IMR-90 (cell line): Measurements from ENCODE around the gene MAGEB3. TPM values are rescaled to one million over a fixed set of nuclear protein-coding genes. Genes with fewer than 3 reads are reported as not detected.

Source experiments
- ATAC-seq: fragments of 200-7000 bp; cut with Tn5 transposase; 2 replicates; pipeline ENCODE4 v1.9.1; 2020; ENCODE audit warnings: low read depth, mild to moderate bottlenecking, moderate library complexity
- BruUV-seq: library from RNA; stranded (reverse); fragments of 400-500 nt; replicated peaks from 2 replicates; lab custom pipeline; 2021; lab: Mats Ljungman, UMichigan
- CTCF ChIA-PET: fragments of 300-600 bp; formaldehyde crosslinking; extraction: SDS; loops from one replicate; lab custom pipeline; 2021; ENCODE audit warnings: antibody characterized with exemption; lab: Yijun Ruan, JAX
- POLR2A ChIA-PET: fragments of 300-600 bp; sonication (Branson Sonifier 250); formaldehyde crosslinking; loops from one replicate; lab custom pipeline; 2022; ENCODE audit warnings: antibody characterized with exemption; ENCODE audit not compliant: unreplicated experiment; lab: Charles Lee
- DNase-seq: peaks from one replicate; pipeline ENCODE4 v3.0.0; 2013
- H2AFZ ChIP-seq: replicated peaks from 2 replicates; pipeline ENCODE3; 2013; ENCODE audit warnings: low read length, mild to moderate bottlenecking; ENCODE audit not compliant: poor library complexity
- H2AK5ac ChIP-seq: 2 replicates; pipeline ENCODE4 v1.6.1; 2013; ENCODE audit warnings: low read depth, low read length, inconsistent platforms
- H2AK9ac ChIP-seq: replicated peaks from 2 replicates; pipeline ENCODE3; 2013; ENCODE audit warnings: mild to moderate bottlenecking, low read depth, low read length, moderate library complexity; ENCODE audit not compliant: poor library complexity
- H2BK120ac ChIP-seq: 2 replicates; pipeline ENCODE4 v1.6.1; 2013; ENCODE audit warnings: low read depth, low read length, inconsistent platforms
- H2BK15ac ChIP-seq: 3 replicates; pipeline ENCODE4 v1.6.1; 2013; ENCODE audit warnings: low read depth, low read length, inconsistent platforms
- H2BK20ac ChIP-seq: 2 replicates; pipeline ENCODE4 v1.6.1; 2013; ENCODE audit warnings: low read depth, mild to moderate bottlenecking, inconsistent platforms, low read length, moderate library complexity
- H2BK5ac ChIP-seq: 2 replicates; pipeline ENCODE4 v1.6.1; 2013; ENCODE audit warnings: mild to moderate bottlenecking, low read depth, low read length, inconsistent platforms; ENCODE audit not compliant: poor library complexity, severe bottlenecking
- H3K14ac ChIP-seq: replicated peaks from 2 replicates; pipeline ENCODE4 v1.6.1; 2013; ENCODE audit warnings: low read depth, low read length, inconsistent platforms
- H3K18ac ChIP-seq: 2 replicates; pipeline ENCODE4 v1.6.1; 2013; ENCODE audit warnings: low read depth, low read length, control low read depth
- H3K23ac ChIP-seq: 2 replicates; pipeline ENCODE4 v1.6.1; 2013; ENCODE audit warnings: low read depth, low read length, inconsistent platforms
- H3K27ac ChIP-seq: 2 replicates; pipeline ENCODE4 v1.5.1; 2013; ENCODE audit warnings: mild to moderate bottlenecking, control low read depth, low read length; ENCODE audit not compliant: insufficient read depth
- H3K27me3 ChIP-seq: 2 replicates; pipeline ENCODE4 v1.6.1; 2013; ENCODE audit warnings: low read length; ENCODE audit not compliant: control insufficient read depth, insufficient read depth
- H3K36me3 ChIP-seq: 2 replicates; pipeline ENCODE4 v1.6.1; 2013; ENCODE audit warnings: low read length, mixed read lengths; ENCODE audit not compliant: control insufficient read depth, insufficient read depth
- H3K4ac ChIP-seq: 2 replicates; pipeline ENCODE4 v1.6.1; 2013; ENCODE audit warnings: low read depth, low read length, inconsistent platforms
- H3K4me1 ChIP-seq: 2 replicates; pipeline ENCODE4 v1.6.1; 2013; ENCODE audit warnings: low read length, mixed read lengths; ENCODE audit not compliant: control insufficient read depth, insufficient read depth
- H3K4me2 ChIP-seq: 2 replicates; pipeline ENCODE4 v1.6.1; 2013; ENCODE audit warnings: low read depth, mild to moderate bottlenecking, control low read depth, low read length, moderate library complexity
- H3K4me3 ChIP-seq: 2 replicates; pipeline ENCODE4 v1.5.1; 2013; ENCODE audit warnings: low read depth, mild to moderate bottlenecking, control low read depth, low read length, moderate library complexity; ENCODE audit not compliant: insufficient read depth
- H3K56ac ChIP-seq: 2 replicates; pipeline ENCODE4 v1.6.1; 2013; ENCODE audit warnings: low read length, inconsistent platforms; ENCODE audit not compliant: insufficient read depth; ENCODE audit errors: extremely low read depth
- H3K79me1 ChIP-seq, 2 experiments: 2 replicates each; pipeline ENCODE4 v1.6.1; 2013; ENCODE audit warnings: low read length in 2 of 2, inconsistent platforms in 1 of 2, low read depth in 1 of 2
- H3K9ac ChIP-seq: 2 replicates; pipeline ENCODE4 v1.6.1; 2013; ENCODE audit warnings: low read depth, low read length, control low read depth
- H3K9me1 ChIP-seq: 2 replicates; pipeline ENCODE4 v1.6.1; 2013; ENCODE audit warnings: low read length, inconsistent platforms; ENCODE audit not compliant: insufficient read depth
- H3K9me3 ChIP-seq: 2 replicates; pipeline ENCODE4 v1.6.1; 2013; ENCODE audit warnings: low read length; ENCODE audit not compliant: control insufficient read depth, insufficient read depth
- H4K20me1 ChIP-seq: 2 replicates; pipeline ENCODE4 v1.6.1; 2013; ENCODE audit warnings: low read length, inconsistent platforms; ENCODE audit not compliant: insufficient read depth
- H4K5ac ChIP-seq: 2 replicates; pipeline ENCODE4 v1.6.1; 2013; ENCODE audit warnings: mild to moderate bottlenecking, low read depth, low read length, control low read depth
- H4K8ac ChIP-seq, 2 experiments: 2 replicates each; pipeline ENCODE4 v1.6.1; 2013; ENCODE audit warnings: low read depth in 2 of 2, low read length in 2 of 2, control low read depth in 1 of 2, inconsistent platforms in 1 of 2
- H4K91ac ChIP-seq: 2 replicates; pipeline ENCODE4 v1.6.1; 2013; ENCODE audit warnings: low read depth, low read length, inconsistent platforms; ENCODE audit not compliant: insufficient read depth
- BHLHE40 ChIP-seq: fragments of 150-350 bp; IDR thresholded peaks from 2 replicates; pipeline ENCODE4 v1.6.1; 2016; ENCODE audit warnings: mild to moderate bottlenecking, low read depth, low read length
- ELK1 ChIP-seq: fragments of 150-350 bp; IDR thresholded peaks from 2 replicates; pipeline ENCODE4 v1.6.1; 2016; ENCODE audit warnings: low read depth, mild to moderate bottlenecking, low read length, moderate library complexity, borderline replicate concordance
- MAFK ChIP-seq: IDR thresholded peaks from 2 replicates; pipeline ENCODE4 v1.6.1; 2012; ENCODE audit warnings: low read depth, low read length, improper control_type of control experiment
- MAZ ChIP-seq: IDR thresholded peaks from 2 replicates; pipeline ENCODE4 v1.6.1; 2012; ENCODE audit warnings: low read depth, mild to moderate bottlenecking, low read length, improper control_type of control experiment, moderate library complexity, borderline replicate concordance
- RAD21 ChIP-seq: IDR thresholded peaks from 2 replicates; pipeline ENCODE4 v1.6.1; 2012; ENCODE audit warnings: low read length, improper control_type of control experiment
- RCOR1 ChIP-seq: IDR thresholded peaks from 2 replicates; pipeline ENCODE4 v1.6.1; 2012; ENCODE audit warnings: mild to moderate bottlenecking, low read length, improper control_type of control experiment; ENCODE audit not compliant: insufficient replicate concordance
- SMC3 ChIP-seq: fragments of 150-350 bp; IDR thresholded peaks from 2 replicates; pipeline ENCODE4 v1.6.1; 2016; ENCODE audit warnings: low read depth, mild to moderate bottlenecking, antibody characterized with exemption, low read length, moderate library complexity
- USF2 ChIP-seq: fragments of 150-350 bp; IDR thresholded peaks from 2 replicates; pipeline ENCODE4 v1.6.1; 2017; ENCODE audit warnings: mild to moderate bottlenecking, antibody characterized with exemption, low read length, low read depth
- WGBS, 2 experiments: methylation state at CpG; one replicate each; pipeline versions ENCODE4 v1.1.5 to v1.1.7; 2013; ENCODE audit warnings: missing lambda C conversion rate in 2 of 2; ENCODE audit not compliant: insufficient read length in 1 of 2; ENCODE audit errors: extremely low coverage in 2 of 2; 5-methylcytosine and 5-hydroxymethylcytosine counted together
- dilution Hi-C: fragments of 300-500 bp; cut with HindIII; formaldehyde crosslinking; loops from one replicate; pipeline ENCODE4 v1.14.3; 2018; ENCODE audit warnings: low sequenced_read_pairs; ENCODE audit not compliant: unreplicated experiment
- in situ Hi-C: fragments of 300-500 bp; cut with MboI; formaldehyde crosslinking; loops from 3 replicates; pipeline ENCODE4 v1.14.3; 2019; ENCODE audit warnings: low sequenced_read_pairs, inconsistent platforms, mixed read lengths
- intact Hi-C: fragments of 100-400 bp; cut with micrococcal nuclease; formaldehyde crosslinking; loops from 2 replicates; pipeline ENCODE4 v1.10.0; 2022
- polyA plus RNA-seq, 3 experiments: library from polyadenylated mRNA; depleted of rRNA; stranded (reverse); fragments of >200 nt; gene quantifications; 2 replicates each; pipeline ENCODE4 v1.2.3, GENCODE V29; 2012; ENCODE audit warnings: low replicate concordance in 1 of 3
- total RNA-seq: library from RNA; depleted of rRNA; stranded (reverse); fragments of >200 nt; gene quantifications from 2 replicates; pipeline ENCODE4 v1.2.3, GENCODE V29; 2012

Gene MAGEB3
- total and polyA plus RNA-seq, 2 of the 4 experiments (the other 2 are of a cell fraction) = not detected

DNA sequence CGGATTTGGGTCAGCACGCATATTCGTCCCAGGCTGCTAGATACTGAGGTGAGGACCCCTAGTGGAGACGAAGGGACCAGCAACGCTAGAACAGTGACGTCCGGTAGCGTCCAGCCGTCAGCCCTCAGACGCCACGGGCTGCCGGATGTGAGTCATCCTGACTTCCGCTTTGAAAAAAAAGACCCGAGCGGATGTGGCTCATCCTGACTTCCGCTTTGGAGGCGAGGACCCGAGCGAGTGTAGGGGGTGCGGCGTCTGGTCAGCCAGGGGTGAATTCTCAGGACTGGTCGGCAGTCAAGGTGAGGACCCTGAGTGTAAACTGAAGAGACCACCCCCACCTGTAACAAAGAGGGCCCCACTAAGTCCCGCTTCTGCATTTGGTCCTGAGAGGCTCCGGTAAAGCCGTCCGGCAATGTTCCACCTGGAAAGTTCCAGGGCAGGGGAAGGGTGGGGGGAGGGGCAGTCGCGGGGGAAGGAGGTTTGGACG lies 15.1 kb upstream of the MAGEB3 start, which contains the start of gene MAGEB2:
MAGEB2 (plus strand) TSS at position 207 of the 487 bp plus-strand sequence. CDS start 3,018 bp downstream, outside the sequence.
- ATAC-seq (no peak), DNase-seq (no peak)
- no TSS peak for BruUV-seq
- peak within 1 kb of the TSS; percentile 72 for H2AK9ac ChIP-seq
- H3K4me2 ChIP-seq = no peak within 1 kb of the TSS
- no peak within 1 kb of the TSS for H3K4me3 ChIP-seq
- POLR2A ChIA-PET = no interaction called here
- no peaks in the 10 kb centered on the region for H3K36me3 ChIP-seq
- H2AFZ ChIP-seq = peak within 1 kb of the TSS; percentile 21
- no peaks in the 10 kb centered on the region for H3K4me1 ChIP-seq
- dilution Hi-C loops = no loop called here
- no peak within 1 kb of the TSS for H3K56ac ChIP-seq
- no peaks in the 10 kb centered on the region for H4K20me1 ChIP-seq
- H3K9me1 ChIP-seq = no peaks in the 10 kb centered on the region
- no peak within 1 kb of the TSS for H3K27ac ChIP-seq
- 91% methylated on average over 6 of the region's 29 CpGs; no CpG with 5 or more reads in 1 of the 2 experiments for WGBS, 2 experiments
- in situ Hi-C loops = no loop called here
- H4K5ac ChIP-seq = no peak within 1 kb of the TSS
- intact Hi-C loops = no loop called here
- no peak within 1 kb of the TSS for H3K4ac ChIP-seq
- no peaks in the 10 kb centered on the region; the same call in 1 of the 2 replicates for H3K9me3 ChIP-seq
- H3K23ac ChIP-seq = no peak within 1 kb of the TSS
- H3K27me3 ChIP-seq = peaks cover 3% of the 10 kb centered on the region; the same call in 1 of the 2 replicates
- H3K18ac ChIP-seq = no peak within 1 kb of the TSS
- no peaks in the 10 kb centered on the region for H3K79me1 ChIP-seq
- H4K91ac ChIP-seq = no peak within 1 kb of the TSS
- no peak within 1 kb of the TSS for H3K14ac ChIP-seq
- CTCF ChIA-PET = no interaction called here
- no peak within 1 kb of the TSS for H2BK120ac ChIP-seq
- no peak within 1 kb of the TSS for H2BK20ac ChIP-seq
- H2BK15ac ChIP-seq = no peak within 1 kb of the TSS
- H3K9ac ChIP-seq = no peak within 1 kb of the TSS
- H4K8ac ChIP-seq = no peak within 1 kb of the TSS
- no peak within 1 kb of the TSS for H2BK5ac ChIP-seq
- no peak for TF ChIP-seq RCOR1
- TF ChIP-seq USF2 = no peak
- no peak for TF ChIP-seq MAFK
- no peak for TF ChIP-seq BHLHE40
- no peak for TF ChIP-seq ELK1
- TF ChIP-seq SMC3 = no peak
- TF ChIP-seq RAD21 = no peak
- TF ChIP-seq MAZ = no peak
- H2AK5ac ChIP-seq = no peak within 1 kb of the TSS
